Activated T-helper 2 cell treated with anti-CD3 and anti-CD28 coated beads, Interferon-gamma antibody, Interleukin-2, Interleukin-4, amounts not matched to agents 10 μg/mL and 5 μg/mL and 100 μg/mL, durations not matched to agents 14 hours and 24 hours and 36 hours (primary cell): ENCODE measurements around the gene TEX14. TPM values are rescaled to one million over a fixed set of nuclear protein-coding genes. Genes with fewer than 3 reads are reported as not detected.
"Not testable (repeated sequence)": the region's sequence is repeated elsewhere in the genome, so short reads cannot be mapped to it uniquely, and the experiment has no call there.

Source experiments
- DNase-seq: peaks from one replicate; pipeline ENCODE4 v3.0.0; 2021; ENCODE audit warnings: low spot score
- H3K27ac Mint-ChIP-seq: one replicate; pipeline ENCODE4 v1.8.0; 2021; ENCODE audit warnings: mixed read lengths
- H3K27me3 Mint-ChIP-seq: one replicate; pipeline ENCODE4 v1.8.0; 2021; ENCODE audit warnings: low read depth, mixed read lengths
- H3K36me3 Mint-ChIP-seq: one replicate; pipeline ENCODE4 v1.8.0; 2021; ENCODE audit warnings: low read depth, mixed read lengths
- H3K4me1 Mint-ChIP-seq: one replicate; pipeline ENCODE4 v1.8.0; 2021; ENCODE audit warnings: low read depth, mixed read lengths
- H3K4me3 Mint-ChIP-seq: one replicate; pipeline ENCODE4 v1.8.0; 2021; ENCODE audit warnings: low read depth, mild to moderate bottlenecking, moderate library complexity, mixed read lengths
- H3K9me3 Mint-ChIP-seq: one replicate; pipeline ENCODE4 v1.8.0; 2021; ENCODE audit warnings: mixed read lengths
- intact Hi-C: fragments of 100-400 bp; cut with micrococcal nuclease; formaldehyde crosslinking; loops from one replicate; pipeline ENCODE4 v1.15.1; 2023
- total RNA-seq: library from RNA; stranded (reverse); gene quantifications from 2 replicates; pipeline ENCODE4 v1.2.3, GENCODE V29; 2022

Gene TEX14
- total RNA-seq, 1 donor from 2014 or later = 0.09 TPM

- H3K36me3 Mint-ChIP-seq, DNase-seq, H3K4me1 Mint-ChIP-seq, intact Hi-C loops, H3K9me3 Mint-ChIP-seq, H3K27ac Mint-ChIP-seq, H3K4me3 Mint-ChIP-seq, H3K27me3 Mint-ChIP-seq: not testable (repeated sequence)
Measured at GRCh38 chr17:58582718-58583117, 109.1 kb downstream of the TEX14 start.

GRCh38 chr17:58580671-58581070 lies 111.2 kb downstream of the TEX14 start:
- Mint-ChIP-seq H3K9me3 (no peaks in the 10 kb centered on the region), H3K4me1 (no peaks in the 10 kb centered on the region), H3K36me3 (no peaks in the 10 kb centered on the region), H3K27ac (no peak overlapping the region), H3K27me3 (peaks cover 1% of the 10 kb centered on the region), H3K4me3 (no peak overlapping the region)
- intact Hi-C loops = no loop called here
- no peak for DNase-seq

GRCh38 chr17:58577696-58578095 lies 114.1 kb downstream of the TEX14 start:
- Mint-ChIP-seq H3K36me3 (no peaks in the 10 kb centered on the region), H3K27ac (no peak overlapping the region), H3K9me3 (no peaks in the 10 kb centered on the region), H3K4me3 (no peak overlapping the region), H3K4me1 (no peaks in the 10 kb centered on the region), H3K27me3 (no peaks in the 10 kb centered on the region)
- intact Hi-C loops = no loop called here
- DNase-seq = peak; percentile 21

- Mint-ChIP-seq H3K27ac (no peak overlapping the region), H3K36me3 (no peaks in the 10 kb centered on the region), H3K4me3 (no peak overlapping the region), H3K27me3 (no peaks in the 10 kb centered on the region), H3K4me1 (no peaks in the 10 kb centered on the region), H3K9me3 (no peaks in the 10 kb centered on the region)
- no peak for DNase-seq
- intact Hi-C loops = no loop called here
Measured at GRCh38 chr17:58576679-58577367, 115.0 kb downstream of the TEX14 start.

GRCh38 chr17:58575511-58575910 lies 116.3 kb downstream of the TEX14 start:
- Mint-ChIP-seq H3K4me1 (no peaks in the 10 kb centered on the region), H3K27me3 (peaks cover 2% of the 10 kb centered on the region), H3K9me3 (no peaks in the 10 kb centered on the region), H3K36me3 (no peaks in the 10 kb centered on the region), H3K4me3 (no peak overlapping the region), H3K27ac (no peak overlapping the region)
- intact Hi-C loops = no loop called here
- DNase-seq = no peak

GRCh38 chr17:58574025-58574424 lies 117.8 kb downstream of the TEX14 start:
- H3K9me3 Mint-ChIP-seq = no peaks in the 10 kb centered on the region

GRCh38 chr17:58572846-58573245 lies 119.0 kb downstream of the TEX14 start:
- Mint-ChIP-seq H3K4me1 (no peaks in the 10 kb centered on the region), H3K4me3 (no peak overlapping the region), H3K27me3 (peaks cover 9% of the 10 kb centered on the region), H3K27ac (no peak overlapping the region), H3K36me3 (no peaks in the 10 kb centered on the region), H3K9me3 (no peaks in the 10 kb centered on the region)
- intact Hi-C loops = no loop called here
- no peak for DNase-seq

More at GRCh38 chr17:58574025-58574424, 117.8 kb downstream of the TEX14 start:
- H3K27me3 Mint-ChIP-seq = peaks cover 7% of the 10 kb centered on the region
- no peaks in the 10 kb centered on the region for H3K4me1 Mint-ChIP-seq
- intact Hi-C loops = no loop called here
- H3K27ac Mint-ChIP-seq = no peak overlapping the region
- H3K4me3 Mint-ChIP-seq = no peak overlapping the region
- DNase-seq = no peak
- no peaks in the 10 kb centered on the region for H3K36me3 Mint-ChIP-seq

- no peak for DNase-seq
- Mint-ChIP-seq H3K36me3 (no peaks in the 10 kb centered on the region), H3K4me3 (no peak overlapping the region), H3K27ac (no peak overlapping the region), H3K9me3 (no peaks in the 10 kb centered on the region), H3K27me3 (peaks cover 12% of the 10 kb centered on the region), H3K4me1 (no peaks in the 10 kb centered on the region)
- intact Hi-C loops = no loop called here
Measured at GRCh38 chr17:58570758-58571157, 121.1 kb downstream of the TEX14 start.

GRCh38 chr17:58569196-58569595 lies 122.6 kb downstream of the TEX14 start:
- no peaks in the 10 kb centered on the region for H3K36me3 Mint-ChIP-seq
- H3K27me3 Mint-ChIP-seq = peaks cover 14% of the 10 kb centered on the region
- no peak overlapping the region for H3K4me3 Mint-ChIP-seq
- intact Hi-C loops = no loop called here
- no peak overlapping the region for H3K27ac Mint-ChIP-seq
- H3K4me1 Mint-ChIP-seq = peaks cover 2% of the 10 kb centered on the region
- DNase-seq = no peak
- no peaks in the 10 kb centered on the region for H3K9me3 Mint-ChIP-seq

GRCh38 chr17:58568044-58568799 lies 123.6 kb downstream of the TEX14 start:
- H3K27ac Mint-ChIP-seq = no peak overlapping the region
- H3K4me3 Mint-ChIP-seq = no peak overlapping the region
- no peaks in the 10 kb centered on the region for H3K9me3 Mint-ChIP-seq
- no peak for DNase-seq
- intact Hi-C loops = no loop called here
- no peaks in the 10 kb centered on the region for H3K36me3 Mint-ChIP-seq
- peaks cover 16% of the 10 kb centered on the region for H3K27me3 Mint-ChIP-seq
- peaks cover 3% of the 10 kb centered on the region for H3K4me1 Mint-ChIP-seq

GRCh38 chr17:58565389-58566311 lies 126.2 kb downstream of the TEX14 start:
- intact Hi-C loops = no loop called here
- H3K36me3 Mint-ChIP-seq = no peaks in the 10 kb centered on the region
- no peak overlapping the region for H3K4me3 Mint-ChIP-seq
- H3K9me3 Mint-ChIP-seq = no peaks in the 10 kb centered on the region
- peaks cover 20% of the 10 kb centered on the region for H3K27me3 Mint-ChIP-seq
- no peak for DNase-seq
- peaks cover 3% of the 10 kb centered on the region for H3K4me1 Mint-ChIP-seq
- H3K27ac Mint-ChIP-seq = no peak overlapping the region

GRCh38 chr17:58564971-58565370 lies 126.9 kb downstream of the TEX14 start:
- Mint-ChIP-seq H3K27me3 (peaks cover 22% of the 10 kb centered on the region), H3K4me1 (peaks cover 3% of the 10 kb centered on the region), H3K27ac (no peak overlapping the region), H3K4me3 (no peak overlapping the region), H3K9me3 (no peaks in the 10 kb centered on the region), H3K36me3 (no peaks in the 10 kb centered on the region)
- DNase-seq = no peak
- intact Hi-C loops = no loop called here
